Uterus (tissue), 4 donors: ENCODE measurements around the gene CELF4. TPM values are rescaled to one million over a fixed set of nuclear protein-coding genes. Genes with fewer than 3 reads are reported as not detected.

Source experiments
- DNase-seq, 2 donors: peaks; one replicate each; pipeline ENCODE4 v3.0.0-alpha.2; 2019 to 2020
- H3K27ac ChIP-seq, 2 donors: fragments of 200-600 bp; sonication (generic); 1 replicate in 1 of 2; 2 replicates in 1 of 2; pipeline ENCODE4 v1.5.1; 2016 to 2018
- H3K27me3 ChIP-seq, 2 donors: fragments of 200-600 bp; sonication (generic); one replicate each; pipeline ENCODE4 v1.5.1; 2018 to 2019; ENCODE audit warnings: control low read depth in 1 of 2
- H3K36me3 ChIP-seq, 2 donors: fragments of 200-600 bp; sonication (generic); one replicate each; pipeline ENCODE4 v1.5.1; 2019; ENCODE audit warnings: control low read depth in 1 of 2
- H3K4me1 ChIP-seq, 2 donors: fragments of 200-600 bp; sonication (generic); one replicate each; pipeline ENCODE4 v1.5.1; 2018 to 2019; ENCODE audit warnings: control low read depth in 1 of 2
- H3K4me3 ChIP-seq, 2 donors: fragments of 200-600 bp; sonication (generic); 1 replicate in 1 of 2; 2 replicates in 1 of 2; pipeline ENCODE4 v1.5.1; 2018 to 2019; ENCODE audit warnings: mild to moderate bottlenecking in 1 of 2
- H3K9me3 ChIP-seq, 2 donors: fragments of 200-600 bp; sonication (generic); one replicate each; pipeline ENCODE4 v1.5.1; 2019; ENCODE audit warnings: control low read depth in 1 of 2
- CTCF ChIP-seq, 4 experiments: fragments of 200-600 bp in 2 of 4; fragments of 450-650 bp in 2 of 4; sonication (generic) in 2 of 4; IDR thresholded peaks; one replicate each; pipeline ENCODE4 v1.5.1; 2016 to 2019; ENCODE audit warnings: antibody characterized with exemption in 4 of 4, mild to moderate bottlenecking in 2 of 4, moderate library complexity in 1 of 4
- POLR2A ChIP-seq, 2 donors: fragments of 450-650 bp; IDR thresholded peaks; one replicate each; pipeline ENCODE4 v1.6.1; 2016; ENCODE audit warnings: antibody characterized with exemption in 2 of 2, mild to moderate bottlenecking in 1 of 2, moderate library complexity in 1 of 2
- intact Hi-C: fragments of 100-400 bp; cut with DNase I; formaldehyde crosslinking; loops from one replicate; pipeline ENCODE4 v1.15.1; 2023; ENCODE audit warnings: low total_unique reads
- total RNA-seq, 4 donors: library from RNA; depleted of rRNA in 3 of 4; stranded (reverse); fragments of >200 nt in 3 of 4; gene quantifications; one replicate each; pipeline versions ENCODE4 v1.1.0 to v1.2.4, GENCODE V29; 2014 to 2023
- donor health status: DM: yes; HTN: yes; CAD: no.

Gene CELF4
- total RNA-seq, 4 donors from 2014 or later, result 0.18 to 1.7 TPM; not detected in 2

- H3K4me1 ChIP-seq, result no peaks in the 10 kb centered on the region
- no peaks in the 10 kb centered on the region for H3K27me3 ChIP-seq
- TF ChIP-seq POLR2A (IDR thresholded peaks at IDR 0.05) (no peak), CTCF (IDR thresholded peaks at IDR 0.05) (no peak)
- DNase-seq, result no peak
- H3K9me3 ChIP-seq, result no peaks in the 10 kb centered on the region
- no peak overlapping the region for H3K4me3 ChIP-seq
- H3K36me3 ChIP-seq, result no peaks in the 10 kb centered on the region
- intact Hi-C loops, result no loop called here
- H3K27ac ChIP-seq, result no peak overlapping the region
Measured at GRCh38 chr18:37414816-37415215, 150.8 kb downstream of the CELF4 start.

- TF ChIP-seq POLR2A (IDR thresholded peaks at IDR 0.05) (no peak), CTCF (IDR thresholded peaks at IDR 0.05) (no peak)
- Histone ChIP-seq H3K27me3 (no peaks in the 10 kb centered on the region), H3K36me3 (no peaks in the 10 kb centered on the region), H3K4me1 (no peaks in the 10 kb centered on the region), H3K27ac (no peak overlapping the region), H3K9me3 (no peaks in the 10 kb centered on the region), H3K4me3 (no peak overlapping the region)
- DNase-seq, result no peak
- intact Hi-C loops, result no loop called here
Measured at GRCh38 chr18:37412829-37413228, 152.8 kb downstream of the CELF4 start.

GRCh38 chr18:37412333-37412732 is 153.3 kb downstream of the CELF4 start:
- no peaks in the 10 kb centered on the region for H3K27me3 ChIP-seq
- DNase-seq, result no peak
- no peak for TF ChIP-seq CTCF (IDR thresholded peaks at IDR 0.05)
- TF ChIP-seq POLR2A (IDR thresholded peaks at IDR 0.05), result no peak
- H3K4me3 ChIP-seq, result no peak overlapping the region
- no peaks in the 10 kb centered on the region for H3K36me3 ChIP-seq
- no peaks in the 10 kb centered on the region for H3K4me1 ChIP-seq
- H3K27ac ChIP-seq, result no peak overlapping the region
- intact Hi-C loops, result no loop called here
- H3K9me3 ChIP-seq, result no peaks in the 10 kb centered on the region

GRCh38 chr18:37409878-37410277 is 155.7 kb downstream of the CELF4 start:
- H3K4me1 ChIP-seq, result no peaks in the 10 kb centered on the region
- H3K9me3 ChIP-seq, result no peaks in the 10 kb centered on the region
- no peak for DNase-seq
- no peak overlapping the region for H3K4me3 ChIP-seq
- TF ChIP-seq CTCF (IDR thresholded peaks at IDR 0.05) (no peak), POLR2A (IDR thresholded peaks at IDR 0.05) (no peak)
- no peak overlapping the region for H3K27ac ChIP-seq
- no peaks in the 10 kb centered on the region for H3K27me3 ChIP-seq
- intact Hi-C loops, result no loop called here
- no peaks in the 10 kb centered on the region for H3K36me3 ChIP-seq

- Histone ChIP-seq H3K4me3 (no peak overlapping the region), H3K4me1 (no peaks in the 10 kb centered on the region), H3K9me3 (no peaks in the 10 kb centered on the region), H3K36me3 (no peaks in the 10 kb centered on the region), H3K27ac (no peak overlapping the region), H3K27me3 (no peaks in the 10 kb centered on the region)
- no peak for DNase-seq
- TF ChIP-seq CTCF (IDR thresholded peaks at IDR 0.05), result no peak
- no peak for TF ChIP-seq POLR2A (IDR thresholded peaks at IDR 0.05)
- intact Hi-C loops, result no loop called here
Measured at GRCh38 chr18:37408676-37409265, 156.8 kb downstream of the CELF4 start.
